ENCODE results near the gene PRELID3B. TPM values are rescaled to one million over a fixed set of nuclear protein-coding genes. Genes with fewer than 3 reads are reported as not detected.

The PRELID3B gene
- total RNA-seq, 1 experiment from 2014 or later, result 52.6 TPM

GRCh38 chr20:59025511-59025910 is 17.1 kb downstream of the PRELID3B start:
- Mint-ChIP-seq H3K27me3 (ENCODE audit: low read depth) (peaks cover 25% of the 10 kb centered on the region), H3K4me3 (no peak overlapping the region), H3K4me1 (peaks cover 32 to 38% of the 10 kb centered on the region in 2 experiments), H3K27ac (no peak overlapping the region), H3K36me3 (ENCODE audit: insufficient read depth in 1 of 3, low read depth in 3 of 3) (peaks cover 31 to 75% (median 59%) of the 10 kb centered on the region in 3 experiments), H3K9me3 (no peaks in the 10 kb centered on the region)
- Histone ChIP-seq H3K56ac (ENCODE audit: insufficient read length, low read depth, low read length) (no peak overlapping the region), H3K18ac (ENCODE audit: insufficient read length, low read depth, low read length) (no peak overlapping the region), H3K9ac (ENCODE audit: extremely low read depth, insufficient read length, low read length) (no peak overlapping the region), H4K5ac (ENCODE audit: insufficient read length, low read depth, low read length) (no peak overlapping the region), H3K9me3 (ENCODE audit: control insufficient read depth, low read depth, low read length) (no peaks in the 10 kb centered on the region), H3T11ph (ENCODE audit: low read length) (no peak overlapping the region), H3K23ac (ENCODE audit: insufficient read length, low read depth, low read length) (no peak overlapping the region), H3K79me2 (ENCODE audit: insufficient read depth, low read length) (no peaks in the 10 kb centered on the region), H4K91ac (ENCODE audit: insufficient read length, low read depth, low read length) (no peak overlapping the region), H2BK20ac (ENCODE audit: low read depth, low read length, poor library complexity, severe bottlenecking) (no peak overlapping the region), H3K4me2 (ENCODE audit: insufficient read depth, insufficient read length, low read length) (no peak overlapping the region), H3K27me3 (ENCODE audit: insufficient read depth, low read length) (no peaks in the 10 kb centered on the region), H4K20me1 (ENCODE audit: control insufficient read depth, insufficient read depth, insufficient read length) (no peaks in the 10 kb centered on the region), H3K14ac (ENCODE audit: insufficient read depth, low read length) (no peak overlapping the region), H2BK5ac (ENCODE audit: insufficient read length, low read length) (no peak overlapping the region), H3K79me1 (ENCODE audit: insufficient read depth, low read depth, low read length, poor library complexity, severe bottlenecking) (no peaks in the 10 kb centered on the region), H2AK5ac (ENCODE audit: insufficient read length, low read length) (no peak overlapping the region), H3K23me2 (ENCODE audit: insufficient read length, low read depth, low read length, poor library complexity, severe bottlenecking) (no peaks in the 10 kb centered on the region), H3K27ac (ENCODE audit: insufficient read length, low read depth, low read length) (no peak overlapping the region), H4K8ac (replicated peaks; ENCODE audit: insufficient read length, low read depth, low read length) (no peak overlapping the region), H2BK12ac (ENCODE audit: insufficient read length, low read depth, low read length) (no peak overlapping the region), H2BK15ac (ENCODE audit: low read depth, low read length) (no peak overlapping the region), H3K4ac (ENCODE audit: low read depth, low read length) (no peak overlapping the region), H2AFZ (ENCODE audit: low read length) (no peak overlapping the region), H3K4me1 (ENCODE audit: insufficient read depth, low read length) (no peaks in the 10 kb centered on the region), H2BK120ac (ENCODE audit: low read depth, low read length, poor library complexity, severe bottlenecking) (no peak overlapping the region)
- DNase-seq, result no peak
- WGBS (ENCODE audit: extremely low coverage, insufficient read length, low lambda C conversion rate), result no CpG with 5 or more reads among the region's 4 CpGs
- TF ChIP-seq CTCF (conservative IDR thresholded peaks at IDR 0.05), result no peak
